GM12873 (cell line): ENCODE results near the gene GRIPAP1.

Experiments used
- CTCF ChIP-seq: IDR thresholded peaks from 2 replicates; pipeline ENCODE4 v1.5.1; 2012; ENCODE audit warnings: low read depth, mild to moderate bottlenecking, moderate library complexity, low read length, control low read depth; ENCODE audit not compliant: insufficient read depth; ENCODE audit errors: missing control alignments

GRIPAP1 gene

DNA sequence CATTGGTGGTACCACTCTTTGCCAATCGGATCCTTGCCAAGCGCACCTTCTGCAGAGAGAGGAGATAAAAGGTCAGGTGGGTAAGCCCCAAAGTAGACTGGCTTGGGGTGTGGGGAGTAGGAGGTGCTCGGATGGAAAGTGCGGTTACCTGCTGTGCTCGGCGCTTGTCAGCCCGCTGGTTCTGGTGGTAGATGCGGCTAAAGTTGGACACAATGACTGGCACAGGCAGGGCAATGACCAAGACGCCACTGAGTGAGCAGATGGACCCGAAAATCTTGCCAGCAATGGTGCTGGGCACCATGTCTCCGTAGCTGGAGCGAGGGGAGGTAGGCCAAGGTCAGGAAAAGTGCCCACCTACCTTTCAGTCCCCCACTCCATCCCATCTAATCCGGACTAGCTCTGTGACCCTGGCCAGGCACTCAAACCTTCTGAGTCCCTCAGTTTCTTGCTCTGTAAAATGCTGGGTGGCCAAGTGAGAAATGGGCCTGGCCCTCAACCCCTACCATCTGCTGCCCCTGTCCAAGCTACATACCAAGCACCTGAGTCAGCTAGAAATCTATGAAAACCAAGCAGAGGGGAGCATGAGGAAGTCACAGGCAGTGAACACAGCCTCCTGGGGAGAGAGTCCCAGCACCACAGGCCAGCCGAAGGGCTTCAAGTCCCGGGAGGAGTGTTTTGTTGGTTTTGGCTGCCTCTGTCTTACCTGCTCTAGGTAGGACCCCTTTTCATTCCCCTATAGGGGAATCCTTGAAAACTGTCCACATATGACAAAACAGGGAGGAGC, 35.1 kb downstream of the GRIPAP1 start:
- TF ChIP-seq CTCF: no peak

DNA sequence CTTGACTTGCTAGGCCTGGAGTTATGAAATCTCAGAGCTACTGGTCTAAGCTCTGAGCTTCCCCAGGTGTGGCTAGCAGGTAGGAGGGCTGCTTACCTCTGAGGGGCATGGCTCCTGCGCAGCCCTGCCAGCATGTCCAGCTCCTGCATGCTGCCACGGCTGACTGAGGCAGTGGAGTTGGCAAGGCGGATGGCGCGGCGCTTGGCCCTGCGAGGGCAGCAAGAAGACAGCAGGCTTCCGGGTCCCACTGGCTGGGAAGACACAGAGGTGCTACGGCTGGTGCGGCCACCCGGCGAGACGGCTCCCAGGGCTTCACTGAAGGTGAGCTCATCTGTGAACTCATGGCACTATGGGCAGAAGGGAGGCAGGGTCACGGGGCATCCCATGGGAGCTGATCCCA, 36.1 kb downstream of the GRIPAP1 start:
- no peak for TF ChIP-seq CTCF

- no peak for TF ChIP-seq CTCF
Measured at GRCh38 chrX:48961585-48962091, 40.4 kb downstream of the GRIPAP1 start.

- no peak for TF ChIP-seq CTCF
Measured at GRCh38 chrX:48960291-48960690, 41.8 kb downstream of the GRIPAP1 start.

- no peak for TF ChIP-seq CTCF
Measured at GRCh38 chrX:48958635-48959094, 43.4 kb downstream of the GRIPAP1 start.

DNA sequence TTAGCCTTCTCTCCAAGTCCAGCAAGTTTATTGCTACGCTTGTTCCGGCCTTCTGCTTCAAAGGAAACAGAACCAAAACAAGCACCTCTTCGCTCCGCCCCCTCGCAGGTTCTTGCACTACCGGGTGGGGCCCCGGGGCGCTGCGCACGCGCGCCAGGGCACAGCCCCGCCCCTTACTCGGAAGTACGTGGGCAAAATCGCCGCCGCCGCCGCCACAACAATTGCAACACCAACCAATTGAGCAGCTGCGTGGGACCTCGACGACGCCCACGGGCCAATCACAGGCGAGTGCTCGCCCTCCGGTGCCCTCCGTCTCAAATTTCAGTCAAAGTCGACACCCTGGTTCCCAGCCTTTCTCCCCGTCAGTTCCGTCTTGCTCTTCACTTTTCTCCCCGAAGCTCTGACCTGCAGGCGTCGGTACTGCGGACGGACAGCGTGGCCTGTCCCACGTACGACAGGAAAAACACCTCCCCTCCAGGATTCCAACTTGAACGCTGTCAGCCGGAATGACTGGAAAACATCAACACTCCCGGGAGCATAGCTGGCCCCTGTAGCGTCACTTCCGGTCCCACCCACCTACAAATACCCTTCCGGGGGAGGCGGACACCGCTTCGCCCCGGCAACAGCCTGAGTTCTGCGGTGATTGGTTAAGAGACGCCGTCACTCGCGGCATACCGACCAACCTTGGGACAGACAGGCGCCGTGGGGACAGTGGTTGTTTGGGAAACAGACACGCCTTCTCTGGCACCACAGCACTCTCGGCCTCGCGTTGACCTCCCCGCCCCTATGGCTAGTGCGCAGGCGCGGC, 44.0 kb downstream of the GRIPAP1 start:
- TF ChIP-seq CTCF: no peak

GRCh38 chrX:48957477-48957826, 44.6 kb downstream of the GRIPAP1 start, which contains the start of gene OTUD5:
TSS of gene OTUD5 (minus strand) at chrX:48957607. CDS start at chrX:48957570, 37 bp downstream.
- no peak for TF ChIP-seq CTCF
